K562 (cell line): ENCODE measurements around the gene TLX2. TPM values are rescaled to one million over a fixed set of nuclear protein-coding genes. Genes with fewer than 3 reads are reported as not detected.
A peak's percentile ranks its signal among the peaks of the same experiment; 100 is the strongest.

Source experiments
- CTCF ChIP-seq, 3 experiments: IDR thresholded peaks in 2 of 3; conservative IDR thresholded peaks in 1 of 3; 2 replicates each; pipeline ENCODE4 v1.5.1; 2011 to 2012; ENCODE audit warnings: low read length in 3 of 3, mild to moderate bottlenecking in 3 of 3, control low read depth in 2 of 3, improper control_type of control experiment in 1 of 3, inconsistent platforms in 1 of 3, low read depth in 1 of 3, mixed read lengths in 1 of 3, moderate library complexity in 1 of 3; ENCODE audit not compliant: insufficient read depth in 2 of 3
- NCOA1 ChIP-seq: fragments of 450-650 bp; IDR thresholded peaks from 2 replicates; pipeline ENCODE4 v1.6.1; 2016; ENCODE audit warnings: low read depth
- RCOR1 ChIP-seq, 2 experiments: IDR thresholded peaks; 2 replicates each; pipeline ENCODE4 v1.6.1; 2012; ENCODE audit warnings: low read depth in 2 of 2, low read length in 2 of 2, borderline replicate concordance in 1 of 2, improper control_type of control experiment in 1 of 2
- SMC3 ChIP-seq: conservative IDR thresholded peaks from 2 replicates; pipeline ENCODE4 v1.6.1; 2011; ENCODE audit warnings: low read depth, low read length, improper control_type of control experiment; ENCODE audit not compliant: insufficient read depth
- SNAPC5 ChIP-seq: fragments of 250-450 bp; sonication (Bioruptor Pico); IDR thresholded peaks from 2 replicates; pipeline ENCODE4 v1.8.0; 2021; ENCODE audit warnings: moderate library complexity, mild to moderate bottlenecking, inconsistent platforms
- TOE1 ChIP-seq, 2 experiments: fragments of 450-650 bp in 1 of 2; sonication (generic) in 1 of 2; formaldehyde crosslinking in 1 of 2; IDR thresholded peaks; 2 replicates each; pipeline versions ENCODE4 v1.7.1 to v1.8.0; 2016 to 2022; ENCODE audit warnings: borderline replicate concordance in 2 of 2, mild to moderate bottlenecking in 2 of 2, antibody characterized with exemption in 1 of 2, inconsistent platforms in 1 of 2, low read depth in 1 of 2, missing genetic modification reagents in 1 of 2, moderate library complexity in 1 of 2
- ZBTB49 ChIP-seq: sonication (generic); formaldehyde crosslinking; IDR thresholded peaks from 2 replicates; pipeline ENCODE4 v1.8.0; 2022; ENCODE audit warnings: missing genetic modification reagents, mild to moderate bottlenecking, borderline replicate concordance
- ZNF318 ChIP-seq, 2 experiments: fragments of 450-650 bp; IDR thresholded peaks; 2 replicates each; pipeline ENCODE4 v1.6.1; 2016; ENCODE audit warnings: mild to moderate bottlenecking in 2 of 2, borderline replicate concordance in 1 of 2, low read depth in 1 of 2, moderate library complexity in 1 of 2
- ZNF707 ChIP-seq: fragments of 250-450 bp; sonication (Bioruptor Pico); conservative IDR thresholded peaks from 2 replicates; pipeline ENCODE4 v1.8.0; 2022; ENCODE audit warnings: inconsistent platforms, mild to moderate bottlenecking, moderate library complexity
- polyA plus RNA-seq, 8 experiments: library from polyadenylated mRNA; depleted of rRNA in 4 of 8; stranded (reverse) in 5 of 8; unstranded in 3 of 8; fragments of >200 nt; fragmentation: Nextera tagmentation in 2 of 8; fragmentation: Illumina TruSeq in 1 of 8; extraction: Ambion mirVana in 2 of 8; extraction: Trizol in 1 of 8; gene quantifications; 2 replicates each; pipeline versions ENCODE4 v1.2.1 to v1.2.3, GENCODE V29; 2011 to 2014; ENCODE audit warnings: inconsistent platforms in 1 of 8, missing spikeins in 1 of 8
- total RNA-seq, 7 experiments: library from RNA; depleted of rRNA in 6 of 7; stranded (reverse); fragments of >200 nt in 6 of 7; fragmentation: Illumina TruSeq in 2 of 7; extraction: Trizol in 2 of 7; gene quantifications; 2 replicates each; pipeline versions ENCODE4 v1.2.1 to v1.2.3, GENCODE V29; 2011 to 2021; ENCODE audit warnings: low replicate concordance in 1 of 7

The TLX2 gene
- total and polyA plus RNA-seq, 9 of the 15 experiments (the other 6 are each of a cell fraction or from before 2014, with no cell fraction given), result not detected

- no peak for TF ChIP-seq CTCF (IDR thresholded peaks at IDR 0.05 in 2 of 3, conservative IDR thresholded peaks at IDR 0.05 in 1 of 3; ENCODE audit: insufficient read depth in 2 of 3, low read depth in 1 of 3, low read length in 3 of 3)
- TF ChIP-seq RCOR1 (IDR thresholded peaks at IDR 0.05; ENCODE audit: borderline replicate concordance in 1 of 2, low read depth in 2 of 2, low read length in 2 of 2), result no peak
- no peak for TF ChIP-seq NCOA1
- peak; percentile 18; the same call in 1 of the 2 replicates for TF ChIP-seq TOE1 (IDR thresholded peaks at IDR 0.05; ENCODE audit: borderline replicate concordance)
- no peak for TF ChIP-seq TOE1 (CRISPR knock-in tag; IDR thresholded peaks at IDR 0.05; ENCODE audit: borderline replicate concordance, low read depth)
- no peak for TF ChIP-seq SMC3
- TF ChIP-seq ZNF707 (CRISPR knock-in tag), result no peak
- no peak for TF ChIP-seq SNAPC5 (CRISPR knock-in tag)
- TF ChIP-seq ZBTB49 (CRISPR knock-in tag), result no peak
- TF ChIP-seq ZNF318 (IDR thresholded peaks at IDR 0.05; ENCODE audit: borderline replicate concordance in 1 of 2, low read depth in 1 of 2), result no peak
These were observed 40.7 kb downstream of the TLX2 start (continued) for GRCh38 chr2:74554820-74555531.
